DND-41 (cell line): ENCODE results near the gene AMPD1.

Experiments
- ATAC-seq: fragments of 200-7000 bp; cut with Tn5 transposase; 3 replicates; pipeline ENCODE4 v1.9.1; 2021; ENCODE audit warnings: low read depth; ENCODE audit not compliant: insufficient read depth
- DNase-seq: peaks from one replicate; pipeline ENCODE4 v3.0.0-alpha.2; 2020
- H2AFZ ChIP-seq: 2 replicates; pipeline ENCODE4 v1.6.0; 2012; ENCODE audit warnings: low read depth, low read length
- H3K27ac ChIP-seq: 2 replicates; pipeline ENCODE4 v1.5.1; 2012; ENCODE audit warnings: low read length, inconsistent platforms
- H3K27me3 ChIP-seq: fragments of 200-600 bp; sonication (generic); 2 replicates; pipeline ENCODE4 v1.6.0; 2012; ENCODE audit warnings: low read length, mild to moderate bottlenecking, inconsistent platforms; ENCODE audit not compliant: insufficient read depth, poor library complexity
- H3K36me3 ChIP-seq: 2 replicates; pipeline ENCODE4 v1.5.1; 2012; ENCODE audit warnings: low read length, inconsistent platforms; ENCODE audit not compliant: insufficient read depth
- H3K4me1 ChIP-seq: 2 replicates; pipeline ENCODE4 v1.5.1; 2012; ENCODE audit warnings: mild to moderate bottlenecking, low read length; ENCODE audit not compliant: insufficient read depth
- H3K4me2 ChIP-seq: 2 replicates; pipeline ENCODE4 v1.6.0; 2012; ENCODE audit warnings: mild to moderate bottlenecking, moderate library complexity, low read length, inconsistent platforms; ENCODE audit not compliant: insufficient read depth
- H3K4me3 ChIP-seq, 2 experiments: fragments of 200-600 bp in 1 of 2; shearing (Covaris generic) in 1 of 2; 2 replicates each; pipeline ENCODE4 v1.5.1; 2012 to 2016; ENCODE audit warnings: inconsistent platforms in 2 of 2, low read length in 2 of 2, mild to moderate bottlenecking in 2 of 2, low read depth in 1 of 2, moderate library complexity in 1 of 2
- H3K79me2 ChIP-seq: 2 replicates; pipeline ENCODE4 v1.6.0; 2012; ENCODE audit warnings: low read length, inconsistent platforms; ENCODE audit not compliant: insufficient read depth
- H3K9ac ChIP-seq: 2 replicates; pipeline ENCODE4 v1.6.0; 2012; ENCODE audit warnings: low read depth, mild to moderate bottlenecking, inconsistent platforms, low read length, moderate library complexity
- H3K9me3 ChIP-seq: 2 replicates; pipeline ENCODE4 v1.5.1; 2012; ENCODE audit warnings: low read length, moderate library complexity, mild to moderate bottlenecking, inconsistent platforms; ENCODE audit not compliant: insufficient read depth, severe bottlenecking
- H4K20me1 ChIP-seq: 2 replicates; pipeline ENCODE4 v1.6.0; 2012; ENCODE audit warnings: low read length; ENCODE audit not compliant: insufficient read depth
- CTCF ChIP-seq: IDR thresholded peaks from 2 replicates; pipeline ENCODE4 v1.5.1; 2012; ENCODE audit warnings: borderline replicate concordance, low read length, moderate library complexity, mild to moderate bottlenecking; ENCODE audit not compliant: poor library complexity, severe bottlenecking; ENCODE audit errors: extremely low read depth
- EZH2 ChIP-seq: IDR thresholded peaks from 3 replicates; pipeline ENCODE4 v1.6.1; 2012; ENCODE audit warnings: borderline replicate concordance, low read depth, mild to moderate bottlenecking, moderate library complexity, low read length, inconsistent platforms; ENCODE audit not compliant: severe bottlenecking

The AMPD1 gene

GRCh38 chr1:114638910-114639309 lies 56.4 kb downstream of the AMPD1 start:
- DNase-seq (no peak), ATAC-seq (no peak)
- TF ChIP-seq EZH2 (no peak), CTCF (no peak)
- H3K36me3 ChIP-seq: no peaks in the 10 kb centered on the region
- H3K9me3 ChIP-seq: no peaks in the 10 kb centered on the region
- H4K20me1 ChIP-seq: no peaks in the 10 kb centered on the region
- peaks cover 19% of the 10 kb centered on the region for H3K27me3 ChIP-seq
- H3K4me3 ChIP-seq: no peak overlapping the region
- no peaks in the 10 kb centered on the region for H3K79me2 ChIP-seq
- no peak overlapping the region for H3K9ac ChIP-seq
- no peak overlapping the region for H3K4me2 ChIP-seq
- H2AFZ ChIP-seq: no peak overlapping the region
- H3K4me1 ChIP-seq: no peaks in the 10 kb centered on the region
- no peak overlapping the region for H3K27ac ChIP-seq

- Histone ChIP-seq H3K4me3 (no peak overlapping the region), H3K27me3 (no peaks in the 10 kb centered on the region), H3K9me3 (no peaks in the 10 kb centered on the region), H3K79me2 (no peaks in the 10 kb centered on the region), H3K4me1 (no peaks in the 10 kb centered on the region), H4K20me1 (no peaks in the 10 kb centered on the region), H3K4me2 (no peak overlapping the region), H3K36me3 (no peaks in the 10 kb centered on the region), H2AFZ (no peak overlapping the region), H3K27ac (no peak overlapping the region), H3K9ac (no peak overlapping the region)
- ATAC-seq: no peak
- TF ChIP-seq EZH2: no peak
- TF ChIP-seq CTCF: no peak
- no peak for DNase-seq
Measured at GRCh38 chr1:114632427-114632826, 62.9 kb downstream of the AMPD1 start.

- H2AFZ ChIP-seq: no peak overlapping the region
- H3K36me3 ChIP-seq: no peaks in the 10 kb centered on the region
- no peaks in the 10 kb centered on the region for H3K79me2 ChIP-seq
- H3K27me3 ChIP-seq: no peaks in the 10 kb centered on the region
- H3K9me3 ChIP-seq: no peaks in the 10 kb centered on the region
- DNase-seq (no peak), ATAC-seq (no peak)
- no peaks in the 10 kb centered on the region for H4K20me1 ChIP-seq
- TF ChIP-seq EZH2 (no peak), CTCF (no peak)
- H3K4me2 ChIP-seq: no peak overlapping the region
- no peaks in the 10 kb centered on the region for H3K4me1 ChIP-seq
- H3K4me3 ChIP-seq: no peak overlapping the region
- H3K27ac ChIP-seq: no peak overlapping the region
- no peak overlapping the region for H3K9ac ChIP-seq
Measured at GRCh38 chr1:114627107-114627506, 68.2 kb downstream of the AMPD1 start.

- H3K9me3 ChIP-seq: no peaks in the 10 kb centered on the region
- no peaks in the 10 kb centered on the region for H3K36me3 ChIP-seq
- H4K20me1 ChIP-seq: no peaks in the 10 kb centered on the region
- TF ChIP-seq EZH2: no peak
- TF ChIP-seq CTCF: no peak
- no peak for ATAC-seq
- H3K4me1 ChIP-seq: no peaks in the 10 kb centered on the region
- H2AFZ ChIP-seq: no peak overlapping the region
- H3K27ac ChIP-seq: no peak overlapping the region
- no peak overlapping the region for H3K4me3 ChIP-seq
- no peaks in the 10 kb centered on the region for H3K79me2 ChIP-seq
- no peak overlapping the region for H3K4me2 ChIP-seq
- DNase-seq: no peak
- H3K9ac ChIP-seq: no peak overlapping the region
- peaks cover 20% of the 10 kb centered on the region for H3K27me3 ChIP-seq
Measured at GRCh38 chr1:114623364-114623763, 72.0 kb downstream of the AMPD1 start.
